ENCODE results near the gene SCFD1.
A peak's percentile ranks its signal among the peaks of the same experiment; 100 is the strongest.
"Not testable (repeated sequence)": the region's sequence is repeated elsewhere in the genome, so short reads cannot be mapped to it uniquely, and the experiment has no call there.

Gene SCFD1

DNA sequence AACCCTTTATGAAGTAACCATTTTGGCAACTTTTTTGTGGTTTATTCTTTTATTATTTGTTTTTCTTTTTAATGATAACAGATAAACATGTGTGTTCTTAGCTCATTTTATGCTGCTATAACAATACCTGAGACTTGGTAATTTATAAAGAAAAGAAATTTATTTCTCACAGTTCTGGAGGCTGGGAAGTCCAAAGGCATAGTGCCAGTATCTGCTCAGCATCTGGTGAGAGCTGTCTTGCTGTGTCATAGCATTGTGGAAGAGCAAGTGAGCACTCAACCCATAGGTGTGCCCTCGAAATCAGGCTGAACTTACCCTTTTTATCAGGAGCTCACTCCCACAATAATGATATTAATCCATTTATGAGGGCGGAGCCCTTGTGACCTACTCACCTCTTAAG, 8.0 kb upstream of the SCFD1 start:
- no peak for DNase-seq

DNA sequence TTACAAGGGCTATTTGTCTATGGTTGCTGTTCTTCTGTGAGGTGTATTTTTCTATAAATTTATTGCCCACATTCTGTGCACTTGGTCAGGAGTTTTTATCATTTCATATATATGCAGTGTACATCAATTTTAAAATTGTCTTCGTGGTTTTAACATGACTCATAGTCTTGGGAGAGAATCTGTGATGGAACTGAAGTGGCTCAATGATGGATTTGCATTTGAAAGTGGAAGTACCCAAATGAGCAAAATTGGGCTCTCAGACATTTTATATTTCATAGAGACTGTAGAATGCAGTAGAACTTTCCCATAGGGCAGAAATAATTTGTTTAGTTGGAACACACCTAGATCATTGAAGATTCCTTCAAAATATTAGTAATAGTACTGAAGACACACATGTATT, 1.9 kb upstream of the SCFD1 start:
- peak; percentile 30 for DNase-seq

DNA sequence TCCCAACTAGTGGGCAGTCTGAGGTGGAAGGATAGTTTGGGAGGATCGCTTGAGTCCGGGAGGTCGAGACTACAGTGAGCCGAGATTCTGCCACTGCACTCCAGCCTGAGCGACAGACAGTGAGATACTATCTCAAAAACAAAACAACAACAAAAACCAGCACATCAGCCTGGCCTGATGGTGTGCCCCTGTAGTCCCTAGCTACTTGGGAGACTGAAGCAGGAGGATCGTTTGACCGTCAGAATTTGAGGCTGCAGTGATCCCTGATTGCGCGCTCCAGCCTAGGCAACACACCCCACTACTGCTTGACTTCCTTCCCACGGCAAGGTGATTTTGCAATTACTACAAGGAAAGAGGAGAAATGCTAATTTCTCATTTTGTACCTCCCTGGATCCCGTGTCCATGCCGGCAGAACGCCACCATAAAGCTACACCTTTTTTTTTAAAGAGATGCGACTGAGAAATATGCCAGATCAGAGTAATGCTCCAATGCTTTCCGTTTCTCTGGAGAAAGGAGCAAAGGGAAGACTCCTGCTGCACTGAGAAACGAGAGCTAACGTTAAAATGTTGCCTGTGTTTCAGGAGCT, 672 bp upstream of the SCFD1 start:
- peak in 1 of 2 experiments; percentile 49 for DNase-seq

DNA sequence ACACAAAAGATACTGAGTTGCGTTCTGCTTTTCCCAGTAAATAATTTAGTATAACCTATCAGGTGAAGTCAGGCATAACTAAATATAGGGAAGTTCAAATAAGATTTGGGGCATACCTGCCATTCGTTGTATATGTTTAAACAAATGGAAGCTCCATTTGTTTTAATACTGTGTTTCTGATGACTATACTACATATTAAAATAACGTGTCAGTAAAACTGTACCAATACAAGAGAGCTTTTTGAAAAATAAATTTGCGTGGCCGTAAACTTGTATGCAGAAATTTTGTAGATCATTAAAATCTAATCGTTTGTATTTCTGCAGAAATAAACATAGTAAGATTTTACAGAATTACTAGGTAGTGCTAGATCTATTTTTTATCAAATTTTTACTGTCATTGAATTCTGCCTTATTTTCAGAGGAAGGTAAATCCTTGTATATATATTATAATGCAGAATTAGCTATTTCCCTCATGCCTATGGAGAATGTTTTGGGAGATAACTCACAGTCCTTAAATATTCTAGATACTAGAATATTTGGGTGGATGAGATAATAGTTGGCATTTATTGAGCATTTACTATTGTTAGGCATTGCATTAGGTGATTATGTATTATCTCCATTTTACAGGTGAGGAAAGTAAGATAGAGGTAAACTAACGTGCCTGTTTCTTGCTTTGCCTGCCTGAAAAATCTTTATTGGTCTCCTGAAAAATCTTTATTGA, 1.5 kb downstream of the SCFD1 start:
- DNase-seq, result no peak

DNA sequence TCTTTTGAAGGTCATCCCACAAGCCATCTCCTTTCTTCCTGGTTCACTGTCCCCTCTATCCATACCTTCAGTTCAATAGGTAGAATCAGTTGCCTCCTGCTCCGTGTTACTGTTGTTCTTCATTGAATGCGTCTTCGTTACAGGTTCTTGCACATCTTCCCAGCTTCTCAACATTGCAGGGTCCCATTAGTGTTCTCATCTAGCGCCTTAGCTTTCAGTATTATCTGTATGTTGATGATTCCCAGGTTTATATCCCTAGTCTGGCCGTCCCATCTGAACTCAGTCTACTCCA, 2.0 kb downstream of the SCFD1 start:
- no peak for DNase-seq

DNA sequence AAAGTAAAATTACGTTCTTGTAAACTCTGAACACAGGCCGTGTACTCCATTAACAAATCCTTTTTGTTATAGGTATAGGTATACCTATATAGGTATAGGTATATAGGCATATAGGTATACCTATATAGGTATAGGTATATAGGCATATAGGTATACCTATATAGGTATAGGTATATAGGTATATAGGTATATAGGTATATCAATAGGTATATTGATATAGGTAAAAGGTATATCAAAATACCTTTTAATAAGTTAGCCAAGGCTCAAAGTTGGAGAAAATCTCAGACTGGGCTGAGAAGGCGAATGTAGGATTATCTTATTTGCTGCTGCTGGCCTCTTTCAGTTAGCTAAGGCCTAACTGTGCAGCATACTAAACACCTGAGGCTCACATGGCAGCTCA, 3.4 kb downstream of the SCFD1 start:
- no peak for DNase-seq

DNA sequence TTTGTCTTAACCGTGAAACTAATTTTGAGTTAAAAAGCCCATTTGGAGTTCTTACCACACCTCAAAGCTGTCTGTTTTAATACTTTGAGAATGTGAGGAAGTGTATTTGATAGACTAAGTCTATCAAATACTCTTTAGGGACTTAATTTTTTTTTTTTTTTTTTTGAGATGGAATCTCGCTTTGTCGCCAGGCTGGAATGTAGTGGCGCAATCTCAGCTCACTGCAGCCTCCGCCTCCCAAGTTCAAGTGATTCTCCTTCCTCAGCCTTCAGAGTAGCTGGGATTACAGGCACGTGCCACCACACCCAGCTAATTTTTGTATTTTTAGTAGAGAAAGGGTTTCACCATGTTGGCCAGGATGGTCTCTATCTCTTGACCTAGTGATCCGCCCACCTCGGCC, 7.3 kb downstream of the SCFD1 start:
- DNase-seq, result not testable (repeated sequence)

DNA sequence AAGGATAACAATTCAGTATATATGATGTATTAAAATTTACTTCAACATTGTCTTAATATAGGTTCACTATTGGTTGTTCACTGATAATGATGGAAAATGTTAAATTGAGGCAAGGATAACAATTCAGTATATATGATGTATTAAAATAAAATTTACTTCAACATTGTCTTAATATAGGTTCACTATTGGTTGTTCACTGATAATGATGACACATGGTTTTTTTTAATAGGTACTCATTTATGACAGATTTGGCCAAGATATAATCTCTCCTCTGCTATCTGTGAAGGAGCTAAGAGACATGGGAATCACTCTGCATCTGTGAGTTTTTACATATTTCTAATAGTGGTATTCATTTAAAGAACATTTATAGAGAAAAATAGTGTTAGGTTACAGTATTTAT, 8.1 kb downstream of the SCFD1 start:
- no peak for DNase-seq

DNA sequence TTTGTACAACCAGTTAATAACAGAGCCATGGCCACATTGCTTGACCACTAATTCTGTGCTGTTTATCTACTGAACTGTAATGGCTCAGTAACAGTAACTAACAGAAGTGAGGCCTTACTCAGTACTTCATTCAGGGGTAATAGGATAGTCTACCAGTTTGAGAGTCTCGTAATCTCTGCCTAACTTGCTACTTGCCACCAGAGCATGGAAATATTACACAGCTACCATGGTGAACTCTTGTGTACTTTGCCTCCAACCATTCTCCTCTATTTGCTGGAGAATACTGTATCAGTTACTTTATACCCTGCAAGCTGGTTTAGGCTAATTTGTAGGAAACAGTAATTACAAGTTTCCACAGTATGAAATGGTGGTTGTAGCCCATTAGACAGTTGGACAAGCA, 10.6 kb downstream of the SCFD1 start:
- no peak for DNase-seq

DNA sequence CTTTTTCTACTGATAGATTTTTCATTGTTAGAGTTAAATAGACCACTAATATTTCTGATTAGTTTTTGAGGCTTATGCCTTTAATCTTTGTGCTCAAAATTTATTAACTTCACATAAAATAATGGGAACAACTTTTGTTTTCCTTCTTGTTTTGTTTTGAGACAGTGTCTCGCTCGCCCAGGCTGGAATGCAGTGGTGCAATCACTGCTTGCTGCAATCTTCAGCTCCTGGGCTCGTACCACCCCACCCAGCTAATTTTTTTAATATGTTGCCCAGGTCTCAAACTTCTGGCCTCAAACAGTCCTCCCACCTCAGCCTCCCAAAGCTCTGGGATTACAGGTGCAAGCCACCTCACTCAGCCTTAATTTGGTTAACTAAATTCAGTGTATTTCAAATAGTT, 16.8 kb downstream of the SCFD1 start:
- no peak for DNase-seq

DNA sequence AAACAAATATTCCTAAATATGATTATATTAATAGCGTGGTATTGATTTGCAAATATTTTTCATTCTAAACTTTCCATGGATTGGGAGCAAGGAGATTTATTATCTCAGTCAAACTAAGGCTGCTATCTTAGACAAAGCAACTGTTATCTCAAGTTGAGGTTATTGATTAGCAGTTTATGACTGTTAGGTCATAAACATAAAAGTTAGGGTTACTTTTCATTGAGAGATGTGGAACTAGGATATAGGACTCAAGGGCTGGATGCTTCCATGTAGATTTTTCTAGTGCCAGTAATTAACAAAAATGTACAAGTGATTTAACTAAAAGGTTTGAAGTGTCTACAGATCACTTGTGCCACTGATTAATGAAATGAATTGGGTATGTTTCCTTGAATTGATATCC, 19.1 kb downstream of the SCFD1 start:
- no peak for DNase-seq

DNA sequence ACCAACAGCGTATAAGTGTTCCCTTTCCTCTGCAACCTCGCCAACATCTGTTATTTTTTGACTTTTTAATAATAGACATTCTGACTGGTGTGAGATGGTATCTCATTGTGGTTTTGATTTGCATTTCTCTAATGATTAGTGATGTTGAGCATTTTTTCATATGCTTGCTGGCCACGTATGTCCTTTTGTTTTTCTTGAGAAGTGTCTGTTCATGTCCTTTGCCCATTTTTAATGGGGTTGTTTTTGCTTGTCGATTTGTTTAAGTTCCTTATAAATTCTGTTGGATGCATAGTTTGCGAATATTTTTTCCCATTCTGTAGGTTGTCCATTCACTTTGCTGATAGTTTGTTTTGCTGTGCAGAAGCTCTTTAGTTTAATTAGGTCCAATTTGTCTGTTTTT, 22.3 kb downstream of the SCFD1 start:
- DNase-seq, result not testable (repeated sequence)

DNA sequence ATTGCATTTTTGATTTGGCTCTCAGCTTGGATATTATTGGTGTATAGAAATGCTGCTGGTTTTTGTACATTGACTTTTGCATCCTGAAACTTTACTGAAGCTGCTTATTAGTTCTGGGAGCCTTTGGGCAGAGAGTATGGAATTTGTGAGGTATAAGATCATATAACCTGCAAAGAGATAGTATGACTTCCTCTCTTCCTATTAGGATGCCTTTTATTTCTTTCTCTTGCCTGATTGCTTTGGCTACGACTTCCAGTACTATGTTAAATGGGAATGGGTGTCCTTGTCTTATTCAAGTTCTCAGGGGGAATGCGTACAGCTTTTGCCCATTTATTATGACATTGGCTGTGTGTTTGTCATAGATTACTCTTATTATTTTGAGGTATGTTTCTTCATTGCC, 23.5 kb downstream of the SCFD1 start:
- DNase-seq, result no peak

DNA sequence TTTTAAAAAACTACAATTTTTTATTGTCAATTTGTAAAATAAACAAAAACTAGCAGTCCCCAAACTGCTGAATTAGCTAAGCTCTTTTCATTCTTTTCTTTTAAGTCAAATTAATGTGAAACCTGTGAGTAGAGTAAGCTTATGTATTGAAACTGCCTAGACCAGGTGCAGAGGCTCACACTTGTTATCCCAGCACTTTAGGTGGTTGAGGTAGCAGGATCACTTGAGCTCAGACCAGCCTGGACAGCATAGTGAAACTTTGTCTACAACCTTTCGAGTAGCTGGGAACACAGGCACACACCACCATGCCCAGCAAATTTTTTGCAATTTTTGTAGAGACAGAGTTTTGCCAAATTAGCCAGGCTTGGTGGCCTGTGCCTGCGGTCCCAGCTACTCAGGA, 26.4 kb downstream of the SCFD1 start:
- DNase-seq, result no peak

DNA sequence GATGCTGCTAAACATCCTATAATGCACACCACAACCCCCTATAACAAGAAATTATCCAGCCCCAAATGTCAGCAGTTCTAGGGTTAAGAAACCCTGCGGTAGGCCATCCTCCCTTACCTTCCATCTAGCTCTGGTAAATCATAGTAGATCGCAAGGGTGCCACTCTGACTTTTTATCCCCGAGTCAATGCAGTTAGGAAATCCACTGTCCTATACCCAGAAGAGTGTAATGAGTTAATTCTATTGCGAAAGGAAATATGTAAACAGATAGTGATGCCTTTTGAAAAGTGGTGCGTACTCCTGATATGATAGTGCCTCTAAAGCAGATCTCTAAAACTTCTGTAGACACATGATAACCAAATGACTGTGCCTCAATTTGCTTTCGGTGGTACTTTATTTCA, 29.8 kb downstream of the SCFD1 start:
- DNase-seq, result no peak

DNA sequence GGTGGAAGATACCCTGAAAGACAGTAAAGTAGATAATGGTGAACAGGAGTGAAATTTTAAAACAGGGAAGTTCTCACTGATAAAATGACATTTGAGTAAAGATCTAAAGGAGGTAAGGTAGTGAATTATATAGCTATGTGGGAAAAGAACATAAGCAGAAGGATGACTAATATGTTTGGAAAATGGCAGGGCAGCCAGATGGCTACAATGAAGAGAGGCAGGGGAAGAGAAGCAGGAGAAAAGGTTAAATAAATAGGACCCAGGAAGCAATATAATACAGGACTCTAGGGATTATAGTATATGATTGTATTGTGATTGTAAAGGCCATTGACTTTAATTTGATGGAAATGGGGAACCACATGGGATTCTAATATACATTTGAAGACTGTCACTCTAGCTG, 33.0 kb downstream of the SCFD1 start:
- DNase-seq, result no peak

DNA sequence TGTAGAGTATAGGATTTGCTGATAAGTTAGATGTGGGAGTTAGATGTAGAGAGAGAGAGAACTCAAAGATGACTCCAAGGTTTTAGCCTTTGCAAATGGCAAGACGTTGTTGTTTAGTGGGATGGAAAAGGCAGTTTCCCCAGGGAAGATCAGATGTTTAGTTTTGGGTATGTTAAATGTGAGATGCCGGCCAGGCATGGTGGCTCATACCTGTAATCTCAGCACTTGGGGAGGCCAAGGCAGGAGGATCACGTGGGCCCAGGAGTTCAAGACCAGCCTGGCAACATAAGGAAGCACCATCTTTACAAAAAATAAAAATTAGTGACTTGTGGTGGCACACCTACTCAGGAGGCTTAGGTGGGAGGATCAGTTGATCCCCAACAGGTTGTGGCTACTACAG, 33.5 kb downstream of the SCFD1 start:
- DNase-seq, result no peak

DNA sequence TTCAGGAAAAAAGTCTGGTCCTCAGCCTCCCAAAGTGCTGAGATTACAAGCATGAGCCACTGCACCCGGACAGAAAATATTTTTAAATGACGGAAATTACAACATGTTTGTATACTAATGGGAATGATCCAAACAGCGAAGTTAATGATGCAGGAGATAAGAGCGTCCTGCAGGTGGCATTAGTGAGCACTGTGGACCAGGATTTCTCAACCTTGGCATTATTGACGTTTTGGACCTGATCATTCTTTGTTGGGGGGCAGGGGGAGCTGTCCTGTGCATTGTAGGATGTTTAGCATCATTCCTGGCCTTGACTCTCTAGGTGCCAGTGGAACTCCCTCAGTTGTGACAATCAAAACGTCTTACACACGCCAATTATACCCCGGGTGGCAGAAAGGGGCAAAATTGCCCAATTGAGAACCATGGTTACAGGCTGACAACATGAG, 34.1 kb downstream of the SCFD1 start:
- DNase-seq, result peak; percentile 45 to 51

DNA sequence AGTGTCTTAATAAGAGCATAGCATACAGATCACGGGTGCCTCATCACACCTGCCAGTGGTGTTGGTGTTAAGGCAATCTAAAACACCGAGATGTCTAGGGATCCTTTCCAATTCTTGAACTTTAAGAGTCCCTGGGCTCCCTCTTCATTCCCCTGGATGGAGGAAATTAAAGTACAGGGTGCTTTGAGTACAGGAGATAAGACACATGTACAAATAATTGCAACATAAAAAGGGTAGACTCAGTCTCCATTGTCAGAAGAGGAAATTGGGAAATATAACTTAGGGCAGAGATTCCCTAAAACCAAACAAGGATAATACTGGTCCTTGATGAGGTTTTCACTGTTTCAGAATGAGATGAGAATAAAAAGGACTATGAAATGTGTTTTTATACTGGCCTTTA, 34.9 kb downstream of the SCFD1 start:
- no peak for DNase-seq

DNA sequence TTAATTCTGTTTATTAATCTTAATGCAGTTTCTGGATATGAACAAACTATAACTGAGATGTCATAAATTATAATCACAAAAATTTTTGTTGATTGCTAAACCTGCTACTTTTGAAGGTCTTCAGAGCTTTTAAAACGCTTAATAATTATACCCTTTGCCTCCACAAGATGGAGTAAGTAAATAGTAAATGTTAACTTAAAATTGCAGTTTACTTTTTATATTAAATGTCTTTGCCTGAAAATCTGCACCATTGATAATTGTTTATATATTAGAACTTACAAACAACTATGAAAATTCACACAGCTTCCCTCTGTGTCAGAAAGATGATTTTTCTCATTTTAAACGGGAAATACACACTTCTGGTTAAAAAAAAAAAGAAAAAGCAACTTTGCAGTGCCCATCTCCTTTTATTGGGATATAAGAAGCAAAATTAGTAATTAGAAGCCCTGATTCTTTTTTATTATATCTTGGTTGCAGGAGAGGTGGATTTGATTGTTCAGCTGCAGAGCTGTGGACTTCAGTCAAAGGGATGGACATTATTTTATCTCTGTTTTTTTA, 35.6 kb downstream of the SCFD1 start:
- peak; percentile 31 to 50 for DNase-seq

DNA sequence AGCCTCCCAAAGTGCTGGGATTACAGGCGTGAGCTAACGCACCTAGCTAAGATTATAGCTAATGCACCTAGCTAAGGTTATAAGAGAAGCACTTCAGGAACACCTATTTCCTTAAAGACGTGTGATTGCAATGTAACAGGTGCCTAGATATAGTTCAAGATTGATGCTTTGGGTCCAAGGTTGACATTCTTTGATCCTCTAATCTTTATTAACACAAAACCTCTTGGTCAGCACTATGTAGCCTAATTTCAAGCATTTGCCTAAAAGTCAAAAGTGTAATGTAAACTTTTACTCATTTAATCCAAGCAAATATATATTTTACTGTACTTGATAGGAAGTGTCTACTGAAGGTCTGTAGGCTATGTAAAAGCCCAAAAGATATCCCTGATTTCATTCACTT, 36.5 kb downstream of the SCFD1 start:
- no peak for DNase-seq

DNA sequence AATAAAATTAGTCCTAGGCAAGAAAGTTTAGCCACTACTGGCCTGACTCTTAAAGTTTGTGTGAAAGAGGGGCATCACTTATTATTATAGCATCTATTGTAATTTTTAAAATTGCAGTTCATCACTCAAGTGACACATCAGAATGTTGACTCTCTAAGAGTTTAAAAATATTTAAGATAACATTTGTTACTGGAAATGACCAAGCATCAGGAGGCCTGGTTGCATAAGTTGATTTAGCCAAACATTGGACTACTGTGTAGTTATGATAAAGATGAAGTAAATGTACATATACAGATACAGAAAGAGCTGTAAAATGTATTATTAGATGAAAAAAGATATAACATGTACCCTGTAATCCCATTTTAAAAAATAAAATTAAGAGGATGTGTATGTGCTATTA, 47.5 kb downstream of the SCFD1 start:
- no peak for DNase-seq

DNA sequence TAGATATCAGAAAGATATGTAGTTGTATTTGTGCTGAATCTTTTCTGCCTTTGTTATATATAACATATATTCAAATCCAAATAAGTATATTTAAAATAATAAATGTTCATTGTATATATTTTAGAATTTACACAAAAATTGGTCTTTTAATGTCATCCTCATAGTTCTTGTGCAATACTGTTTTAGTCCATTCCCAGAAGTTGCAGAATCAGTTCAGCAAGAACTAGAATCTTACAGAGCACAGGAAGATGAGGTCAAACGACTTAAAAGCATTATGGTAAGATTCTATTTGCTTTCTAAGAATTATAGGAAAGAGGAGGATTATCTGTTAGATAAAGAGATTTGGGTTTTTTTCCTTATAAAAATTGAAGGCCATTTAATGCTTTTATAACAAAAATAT, 51.0 kb downstream of the SCFD1 start:
- no peak for DNase-seq

DNA sequence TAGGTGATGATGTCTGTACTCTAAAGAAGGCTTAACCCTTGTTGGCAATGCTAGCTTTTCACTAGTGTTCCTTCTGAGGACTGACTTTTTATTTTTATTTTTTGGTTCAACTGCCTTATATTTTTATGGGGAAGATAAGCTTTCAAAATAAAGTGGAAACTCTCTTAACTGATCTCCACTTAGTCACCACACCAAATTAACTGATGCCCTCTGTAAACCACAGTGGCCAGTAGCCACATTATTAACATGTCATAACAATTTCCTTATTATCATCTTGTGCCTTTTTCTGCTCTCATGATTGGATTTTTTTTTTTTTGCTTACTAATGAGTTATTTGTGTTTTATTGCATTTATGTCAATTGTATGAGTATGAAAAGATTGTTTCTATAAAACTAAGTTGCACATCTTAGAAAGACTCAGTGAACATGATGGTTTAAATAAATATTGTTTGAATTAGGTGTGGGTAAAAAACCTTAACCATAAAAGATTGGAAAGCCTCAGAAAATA, 56.9 kb downstream of the SCFD1 start:
- DNase-seq, result no peak

DNA sequence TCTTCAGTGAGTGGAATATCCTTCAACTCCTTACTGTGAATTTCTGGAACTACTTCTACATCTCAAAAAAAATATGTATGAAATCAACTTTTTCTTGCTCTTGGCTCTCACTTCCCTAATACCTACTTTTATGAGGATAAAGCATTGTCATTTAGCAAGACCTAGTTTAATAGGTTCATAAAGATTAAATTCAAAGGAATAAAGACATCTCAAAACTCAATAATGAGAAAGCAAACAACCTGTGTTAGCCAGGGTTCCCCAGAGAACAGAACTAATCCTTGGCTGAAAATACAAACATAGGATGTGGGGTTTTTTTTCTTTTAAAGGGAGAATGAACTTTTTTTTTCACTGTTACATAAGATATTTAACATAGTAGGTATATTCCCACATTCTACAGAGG, 57.9 kb downstream of the SCFD1 start:
- no peak for DNase-seq
